Astrocyte (in vitro differentiated cells and primary cell): Measurements from ENCODE around the gene FOXK2. TPM values are rescaled to one million over a fixed set of nuclear protein-coding genes. Genes with fewer than 3 reads are reported as not detected.

Experiments
- DNase-seq: peaks from one replicate; pipeline ENCODE4 v3.0.0-alpha.2; 2010; ENCODE audit warnings: low read depth
- FAIRE-seq: peaks from 2 replicates; lab custom pipeline; 2011; peaks lifted over from hg19 to GRCh38; lab: Jason Lieb, UNC
- H2AFZ ChIP-seq: 2 replicates; pipeline ENCODE4 v1.6.0; 2012; ENCODE audit warnings: low read depth, low read length, inconsistent platforms
- H3K27ac ChIP-seq: 2 replicates; pipeline ENCODE4 v1.5.1; 2011; ENCODE audit warnings: low read depth, low read length, inconsistent platforms
- H3K27me3 ChIP-seq: 2 replicates; pipeline ENCODE4 v1.6.0; 2011; ENCODE audit warnings: low read length, inconsistent platforms; ENCODE audit not compliant: insufficient read depth
- H3K36me3 ChIP-seq: 2 replicates; pipeline ENCODE4 v1.5.1; 2011; ENCODE audit warnings: low read length, inconsistent platforms; ENCODE audit not compliant: insufficient read depth
- H3K4me1 ChIP-seq: 2 replicates; pipeline ENCODE4 v1.5.1; 2011; ENCODE audit warnings: low read length, inconsistent platforms; ENCODE audit not compliant: insufficient read depth
- H3K4me2 ChIP-seq: 2 replicates; pipeline ENCODE4 v1.6.0; 2012; ENCODE audit warnings: low read length, inconsistent platforms
- H3K4me3 ChIP-seq: 2 replicates; pipeline ENCODE4 v1.5.1; 2011; ENCODE audit warnings: low read depth, mild to moderate bottlenecking, low read length, inconsistent platforms; ENCODE audit not compliant: insufficient read depth
- H3K79me2 ChIP-seq: 2 replicates; pipeline ENCODE4 v1.6.0; 2012; ENCODE audit warnings: mild to moderate bottlenecking, low read length, inconsistent platforms; ENCODE audit not compliant: insufficient read depth
- H3K9ac ChIP-seq: 2 replicates; pipeline ENCODE4 v1.6.0; 2012; ENCODE audit warnings: mild to moderate bottlenecking, low read length, inconsistent platforms
- H3K9me3 ChIP-seq: 2 replicates; pipeline ENCODE4 v1.5.1; 2012; ENCODE audit warnings: low read depth, mild to moderate bottlenecking, low read length, inconsistent platforms; ENCODE audit not compliant: insufficient read depth
- H4K20me1 ChIP-seq: 2 replicates; pipeline ENCODE4 v1.6.0; 2012; ENCODE audit warnings: low read length, inconsistent platforms; ENCODE audit not compliant: insufficient read depth
- H3K27ac Mint-ChIP-seq: one replicate; pipeline ENCODE4 v1.8.0; 2021; ENCODE audit warnings: mild to moderate bottlenecking, mixed read lengths; ENCODE audit not compliant: unreplicated experiment
- H3K27me3 Mint-ChIP-seq: one replicate; pipeline ENCODE4 v1.8.0; 2021; ENCODE audit warnings: low read depth, mixed read lengths; ENCODE audit not compliant: unreplicated experiment
- H3K36me3 Mint-ChIP-seq: one replicate; pipeline ENCODE4 v1.8.0; 2021; ENCODE audit warnings: low read depth, mixed read lengths; ENCODE audit not compliant: unreplicated experiment
- H3K4me1 Mint-ChIP-seq: one replicate; pipeline ENCODE4 v1.8.0; 2021; ENCODE audit warnings: low read depth, mixed read lengths; ENCODE audit not compliant: unreplicated experiment
- H3K4me3 Mint-ChIP-seq: one replicate; pipeline ENCODE4 v1.8.0; 2021; ENCODE audit warnings: mild to moderate bottlenecking, moderate library complexity, mixed read lengths; ENCODE audit not compliant: unreplicated experiment
- H3K9me3 Mint-ChIP-seq: one replicate; pipeline ENCODE4 v1.8.0; 2021; ENCODE audit warnings: mild to moderate bottlenecking, mixed read lengths; ENCODE audit not compliant: unreplicated experiment
- CTCF ChIP-seq: IDR thresholded peaks from 2 replicates; pipeline ENCODE4 v1.5.1; 2011; ENCODE audit warnings: low read depth, mild to moderate bottlenecking, inconsistent platforms, low read length, moderate library complexity; ENCODE audit not compliant: insufficient read depth
- EZH2 ChIP-seq: IDR thresholded peaks from 2 replicates; pipeline ENCODE4 v1.6.1; 2012; ENCODE audit warnings: mild to moderate bottlenecking, low read length, inconsistent platforms; ENCODE audit not compliant: insufficient read depth
- total RNA-seq: library from RNA; stranded (reverse); gene quantifications from 2 replicates; pipeline ENCODE4 v1.2.1, GENCODE V29; 2021

FOXK2 gene
- total RNA-seq, 1 donor from 2014 or later, result 68.0 TPM

- no peaks in the 10 kb centered on the region for H3K9me3 Mint-ChIP-seq
- H3K4me1 ChIP-seq, result no peaks in the 10 kb centered on the region
- no peak overlapping the region for H3K27ac Mint-ChIP-seq
- no peak overlapping the region for H2AFZ ChIP-seq
- no peaks in the 10 kb centered on the region for H3K27me3 ChIP-seq
- no peaks in the 10 kb centered on the region for H3K4me1 Mint-ChIP-seq
- H3K4me2 ChIP-seq, result no peak overlapping the region
- FAIRE-seq (no peak), DNase-seq (no peak)
- H3K4me3 Mint-ChIP-seq, result no peak overlapping the region
- H3K4me3 ChIP-seq, result no peak overlapping the region
- H3K36me3 Mint-ChIP-seq, result peaks cover 5% of the 10 kb centered on the region
- no peaks in the 10 kb centered on the region for H3K9me3 ChIP-seq
- no peak overlapping the region for H3K27ac ChIP-seq
- TF ChIP-seq CTCF (no peak), EZH2 (no peak)
- H3K79me2 ChIP-seq, result peaks cover 66% of the 10 kb centered on the region
- peaks cover 14% of the 10 kb centered on the region for H3K36me3 ChIP-seq
- H3K9ac ChIP-seq, result no peak overlapping the region
- H3K27me3 Mint-ChIP-seq, result no peaks in the 10 kb centered on the region
- peaks cover 82% of the 10 kb centered on the region for H4K20me1 ChIP-seq
Observed at GRCh38 chr17:82567286-82567685, 47.8 kb downstream of the FOXK2 start.

- Mint-ChIP-seq H3K4me3 (no peak overlapping the region), H3K27me3 (no peaks in the 10 kb centered on the region), H3K36me3 (peaks cover 6% of the 10 kb centered on the region), H3K27ac (no peak overlapping the region), H3K4me1 (no peaks in the 10 kb centered on the region), H3K9me3 (no peaks in the 10 kb centered on the region)
- Histone ChIP-seq H2AFZ (no peak overlapping the region), H3K4me1 (no peaks in the 10 kb centered on the region), H4K20me1 (peaks cover 75% of the 10 kb centered on the region), H3K9ac (no peak overlapping the region), H3K4me3 (no peak overlapping the region), H3K36me3 (peaks cover 23% of the 10 kb centered on the region), H3K27me3 (no peaks in the 10 kb centered on the region), H3K9me3 (no peaks in the 10 kb centered on the region), H3K27ac (no peak overlapping the region), H3K4me2 (no peak overlapping the region), H3K79me2 (peaks cover 59% of the 10 kb centered on the region)
- FAIRE-seq (no peak), DNase-seq (no peak)
- TF ChIP-seq EZH2 (no peak), CTCF (no peak)
Observed at GRCh38 chr17:82568997-82569393, 49.5 kb downstream of the FOXK2 start.

- DNase-seq (no peak), FAIRE-seq (no peak)
- peaks cover 56% of the 10 kb centered on the region for H3K79me2 ChIP-seq
- no peaks in the 10 kb centered on the region for H3K27me3 ChIP-seq
- no peaks in the 10 kb centered on the region for H3K4me1 Mint-ChIP-seq
- no peak overlapping the region for H3K27ac Mint-ChIP-seq
- no peak overlapping the region for H3K27ac ChIP-seq
- H3K36me3 ChIP-seq, result peaks cover 22% of the 10 kb centered on the region
- H3K4me3 ChIP-seq, result no peak overlapping the region
- no peak for TF ChIP-seq EZH2
- no peak for TF ChIP-seq CTCF
- peaks cover 6% of the 10 kb centered on the region for H3K36me3 Mint-ChIP-seq
- H3K9ac ChIP-seq, result no peak overlapping the region
- no peak overlapping the region for H3K4me2 ChIP-seq
- no peaks in the 10 kb centered on the region for H3K27me3 Mint-ChIP-seq
- H3K4me1 ChIP-seq, result no peaks in the 10 kb centered on the region
- no peaks in the 10 kb centered on the region for H3K9me3 Mint-ChIP-seq
- H3K9me3 ChIP-seq, result no peaks in the 10 kb centered on the region
- H4K20me1 ChIP-seq, result peaks cover 73% of the 10 kb centered on the region
- H3K4me3 Mint-ChIP-seq, result no peak overlapping the region
- no peak overlapping the region for H2AFZ ChIP-seq
Observed at GRCh38 chr17:82569621-82570020, 50.1 kb downstream of the FOXK2 start.
